Kidney (tissue), 14 donors: ENCODE measurements around the gene FRAT1. TPM values are rescaled to one million over a fixed set of nuclear protein-coding genes. Genes with fewer than 3 reads are reported as not detected.

Experiments used
- DNase-seq, 5 donors: peaks; one replicate each; pipeline ENCODE4 v3.0.0-alpha.2; 2013 to 2020
- FAIRE-seq: peaks from 2 replicates; lab custom pipeline; 2012; peaks lifted over from hg19 to GRCh38; lab: Jason Lieb, UNC
- H3K27ac ChIP-seq, 2 donors: one replicate each; pipeline ENCODE4 v1.7.0; 2013; ENCODE audit warnings: low read depth in 2 of 2, low read length in 2 of 2, inconsistent platforms in 1 of 2
- H3K27me3 ChIP-seq: one replicate; pipeline ENCODE4 v1.7.1; 2013; ENCODE audit warnings: low read length, inconsistent platforms; ENCODE audit not compliant: control insufficient read depth, insufficient read depth
- H3K36me3 ChIP-seq, 3 donors: one replicate each; pipeline versions ENCODE4 v1.7.0 to v1.7.1; 2013; ENCODE audit warnings: low read length in 3 of 3, control low read depth in 1 of 3, inconsistent platforms in 1 of 3; ENCODE audit not compliant: insufficient read depth in 3 of 3, control insufficient read depth in 2 of 3
- H3K4me1 ChIP-seq, 3 donors: one replicate each; pipeline versions ENCODE4 v1.7.0 to v1.7.1; 2013; ENCODE audit warnings: low read length in 3 of 3, inconsistent platforms in 1 of 3, low read depth in 1 of 3; ENCODE audit not compliant: control insufficient read depth in 2 of 3, insufficient read depth in 2 of 3
- H3K4me3 ChIP-seq, 3 donors: one replicate each; pipeline versions ENCODE4 v1.7.0 to v1.8.1; 2013; ENCODE audit warnings: low read length in 3 of 3, control low read depth in 1 of 3, inconsistent platforms in 1 of 3
- H3K9ac ChIP-seq, 3 donors: one replicate each; pipeline versions ENCODE4 v1.7.0 to v1.7.1; 2013; ENCODE audit warnings: low read length in 3 of 3, control low read depth in 1 of 3, inconsistent platforms in 1 of 3
- H3K9me3 ChIP-seq, 3 donors: one replicate each; pipeline versions ENCODE4 v1.7.0 to v1.7.1; 2013; ENCODE audit warnings: low read length in 3 of 3, control low read depth in 1 of 3, inconsistent platforms in 1 of 3; ENCODE audit not compliant: control insufficient read depth in 2 of 3, insufficient read depth in 1 of 3
- CTCF ChIP-seq: IDR thresholded peaks from 3 replicates; pipeline ENCODE4 v1.5.1; 2012; ENCODE audit warnings: mild to moderate bottlenecking, moderate library complexity, borderline replicate concordance; ENCODE audit not compliant: insufficient read depth; ENCODE audit errors: extremely low read depth
- intact Hi-C: fragments of 100-400 bp; cut with DNase I; formaldehyde crosslinking; loops from one replicate; pipeline ENCODE4 v1.11.1; 2022
- polyA plus RNA-seq: library from polyadenylated mRNA; stranded (reverse); fragments of 350-450 nt; fragmentation: Illumina TruSeq; extraction: RNeasy Lipid Tissue Mini Kit (QIAGEN cat#74804); gene quantifications from one replicate; pipeline ENCODE4 v1.2.3, GENCODE V29; 2014; ENCODE audit warnings: low read depth, low replicate concordance; ENCODE audit not compliant: insufficient read depth
- total RNA-seq: library from RNA; stranded (reverse); fragmentation: NEBNext Ultra II Directional; extraction: Animal tissue kit (Norgen Biotek cat#: 25700); gene quantifications from one replicate; pipeline ENCODE4 v1.2.1, GENCODE V29; 2021
- donor health status: control.
- donor health status: control.
- donor health status: control.
- donor health status: control.
- donor health status: control.
- donor health status: DM: yes; HTN: yes; CAD: no.
- donor health status: Normal renal cell carcinoma (clear cell type).

FRAT1 gene
- total and polyA plus RNA-seq, 2 donors from 2014 or later: 2.1 to 7.0 TPM

GRCh38 chr10:97358781-97359180 lies 39.7 kb downstream of the FRAT1 start:
- no peak for FAIRE-seq
- intact Hi-C loops: no loop called here
- DNase-seq: no peak
- Histone ChIP-seq H3K27me3 (no peaks in the 10 kb centered on the region), H3K4me3 (no peak overlapping the region), H3K36me3 (peaks cover 0 to 5% (median 0%) of the 10 kb centered on the region in 3 donors), H3K9me3 (no peaks in the 10 kb centered on the region), H3K9ac (no peak overlapping the region), H3K4me1 (peaks cover 0 to 3% (median 2%) of the 10 kb centered on the region in 3 donors), H3K27ac (no peak overlapping the region)
- TF ChIP-seq CTCF: no peak

GRCh38 chr10:97360705-97361536 lies 41.9 kb downstream of the FRAT1 start:
- Histone ChIP-seq H3K36me3 (peaks cover 0 to 5% (median 0%) of the 10 kb centered on the region in 3 donors), H3K9ac (no peak overlapping the region), H3K4me3 (no peak overlapping the region), H3K9me3 (no peaks in the 10 kb centered on the region), H3K4me1 (peaks cover 0 to 3% (median 2%) of the 10 kb centered on the region in 3 donors), H3K27me3 (no peaks in the 10 kb centered on the region), H3K27ac (no peak overlapping the region)
- intact Hi-C loops: no loop called here
- no peak for DNase-seq
- no peak for FAIRE-seq
- no peak for TF ChIP-seq CTCF

GRCh38 chr10:97361537-97361901 lies 42.4 kb downstream of the FRAT1 start:
- no peak for FAIRE-seq
- no peak for TF ChIP-seq CTCF
- H3K27ac ChIP-seq: no peak overlapping the region
- peaks cover 0 to 3% (median 0%) of the 10 kb centered on the region in 3 donors for H3K4me1 ChIP-seq
- H3K4me3 ChIP-seq: no peak overlapping the region
- no peak for DNase-seq
- no peak overlapping the region for H3K9ac ChIP-seq
- H3K27me3 ChIP-seq: no peaks in the 10 kb centered on the region
- H3K9me3 ChIP-seq: no peaks in the 10 kb centered on the region
- intact Hi-C loops: no loop called here
- peaks cover 0 to 5% (median 3%) of the 10 kb centered on the region in 3 donors for H3K36me3 ChIP-seq
